ENCODE measurements around the gene CELF2.

The CELF2 gene

DNA sequence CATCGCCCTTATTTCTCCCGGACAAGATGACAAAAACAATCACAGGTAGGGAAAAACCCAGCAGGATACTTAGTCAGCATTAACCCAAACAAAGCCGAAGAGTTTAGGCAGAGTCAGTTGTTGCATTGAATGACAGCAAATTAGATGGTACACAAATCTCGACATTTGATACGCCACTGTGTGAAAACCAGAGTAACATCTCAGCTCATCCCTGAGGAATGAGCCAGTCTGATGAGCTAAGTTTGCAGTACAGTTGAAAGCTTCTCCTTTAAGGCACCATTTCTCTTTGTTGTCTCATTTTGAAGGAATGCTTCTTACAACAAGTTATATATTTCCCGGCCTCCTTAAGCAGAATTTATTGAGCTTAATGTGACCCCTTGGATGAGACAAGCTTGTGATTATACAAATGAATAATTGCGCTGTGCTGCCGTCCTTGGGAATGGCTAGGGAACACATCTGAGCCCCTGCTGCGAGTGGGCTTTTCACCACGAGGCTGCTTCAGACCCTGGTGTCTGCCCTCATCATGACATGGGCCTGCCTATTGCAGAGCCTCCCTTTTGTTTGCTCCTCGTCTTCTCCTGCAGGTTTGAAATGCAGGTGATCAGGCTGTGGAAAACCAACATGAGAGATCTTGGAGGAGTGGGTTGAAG is 137.3 kb downstream of the CELF2 start:
- DNase-seq (ENCODE audit: low read depth in 3 of 3): no peak

DNA sequence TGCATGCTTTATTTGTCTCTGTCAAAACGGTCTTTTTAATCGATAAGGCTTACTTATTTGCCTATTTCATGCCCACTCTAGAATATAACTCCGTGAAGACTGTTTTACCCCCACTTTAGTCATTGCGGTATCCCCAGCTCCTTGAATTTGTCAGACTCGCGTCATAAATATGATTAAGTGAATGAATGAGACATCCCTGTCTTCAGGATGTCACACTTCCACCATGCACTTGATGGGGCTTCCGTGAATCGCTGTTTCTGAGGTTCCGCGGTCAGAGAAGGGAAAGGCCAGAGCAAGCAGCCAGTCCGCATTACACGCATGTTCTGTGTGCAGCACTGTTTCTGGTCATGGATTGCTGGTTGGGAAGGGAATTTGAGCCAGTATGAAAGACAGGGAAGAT is 138.8 kb downstream of the CELF2 start:
- no peak for DNase-seq (ENCODE audit: low read depth in 3 of 3)

DNA sequence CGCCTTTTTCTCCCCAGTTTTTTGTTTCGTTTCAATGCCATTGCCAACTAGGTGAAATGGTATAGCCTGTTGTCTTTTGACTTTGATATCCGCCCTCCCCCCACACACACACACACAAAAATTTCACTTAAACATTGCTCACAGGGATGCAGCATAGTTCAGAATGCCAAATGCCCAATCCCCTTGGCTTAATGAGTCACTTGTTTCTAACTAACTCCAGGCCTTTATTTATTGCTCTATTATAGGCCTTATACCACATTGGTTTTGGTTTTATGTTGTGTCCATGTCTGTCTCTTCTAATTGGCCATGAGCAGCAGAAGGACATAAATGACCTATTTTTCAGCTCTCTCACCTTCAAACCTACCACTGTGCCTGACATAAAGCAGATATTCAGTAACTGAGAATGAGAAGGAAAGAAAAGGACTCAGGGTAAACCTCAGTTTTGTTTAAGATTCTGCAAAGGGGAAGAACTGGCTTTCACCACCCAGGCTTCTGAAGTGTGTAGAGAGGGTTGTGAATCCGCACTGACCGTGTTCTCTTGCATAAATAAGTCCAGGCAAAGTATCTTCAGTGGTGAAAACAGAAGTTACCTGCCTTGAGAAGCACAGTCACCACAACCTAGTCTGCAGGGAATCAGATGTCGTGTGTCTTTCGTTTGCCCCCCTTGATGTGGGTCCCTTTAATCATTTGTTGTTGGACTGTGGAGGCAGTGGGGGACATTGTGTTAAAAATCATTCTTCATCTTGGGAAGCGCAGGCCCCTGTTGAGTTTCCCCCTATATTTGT is 139.8 kb downstream of the CELF2 start:
- no peak for DNase-seq (ENCODE audit: low read depth in 3 of 3)

DNA sequence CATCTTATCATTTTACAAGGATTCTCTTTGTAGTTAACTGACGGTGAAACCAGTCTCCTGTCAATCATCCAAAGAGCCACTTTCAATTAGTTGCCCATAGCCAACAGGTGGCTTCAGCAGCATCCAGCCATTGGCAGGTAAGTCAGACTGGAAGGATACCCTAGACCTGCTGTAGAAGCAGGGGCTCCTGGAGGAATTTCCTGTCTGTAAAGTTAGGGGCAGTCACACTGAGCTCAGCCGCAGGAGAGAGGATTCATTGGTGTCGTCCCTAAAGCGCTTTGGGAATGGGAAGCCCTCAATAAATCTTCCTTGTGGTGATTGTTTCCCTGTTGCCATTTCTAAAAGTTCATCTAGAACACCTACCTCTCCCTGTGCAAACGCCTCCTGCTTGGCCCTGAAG is 140.4 kb downstream of the CELF2 start:
- DNase-seq (ENCODE audit: low read depth in 3 of 3): no peak

DNA sequence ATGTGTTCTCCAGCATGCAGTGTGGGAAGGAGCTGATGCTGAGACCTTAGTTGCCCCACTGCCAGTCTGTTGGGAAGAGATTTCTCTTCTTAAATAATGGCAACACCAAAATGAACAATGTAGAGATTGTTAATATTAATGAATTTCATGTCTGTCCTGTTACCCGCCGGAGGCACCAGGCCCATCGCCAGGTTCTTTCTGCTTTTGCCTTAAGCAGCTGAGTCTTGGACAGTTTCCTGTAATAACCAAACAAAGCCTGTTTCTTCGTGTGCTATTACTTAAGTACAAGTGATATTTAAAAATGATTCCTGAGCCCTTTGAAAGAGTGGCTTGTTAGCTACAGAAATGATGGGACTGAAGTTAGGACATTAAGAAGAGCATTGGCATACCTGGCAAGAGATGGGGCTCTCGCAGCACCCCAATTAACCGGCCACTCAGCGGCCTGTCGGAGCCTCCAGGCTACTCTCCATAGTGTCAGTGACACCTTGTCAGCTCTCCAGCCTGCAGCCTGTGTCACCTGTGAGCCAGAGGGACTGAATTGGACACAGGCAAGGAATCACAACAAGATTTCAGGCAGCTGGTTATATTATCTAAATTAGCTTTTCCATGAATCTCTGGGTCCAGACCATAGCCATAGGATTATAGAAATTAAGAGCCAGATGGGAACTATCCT is 142.0 kb downstream of the CELF2 start:
- no peak for DNase-seq (ENCODE audit: low read depth in 3 of 3)

DNA sequence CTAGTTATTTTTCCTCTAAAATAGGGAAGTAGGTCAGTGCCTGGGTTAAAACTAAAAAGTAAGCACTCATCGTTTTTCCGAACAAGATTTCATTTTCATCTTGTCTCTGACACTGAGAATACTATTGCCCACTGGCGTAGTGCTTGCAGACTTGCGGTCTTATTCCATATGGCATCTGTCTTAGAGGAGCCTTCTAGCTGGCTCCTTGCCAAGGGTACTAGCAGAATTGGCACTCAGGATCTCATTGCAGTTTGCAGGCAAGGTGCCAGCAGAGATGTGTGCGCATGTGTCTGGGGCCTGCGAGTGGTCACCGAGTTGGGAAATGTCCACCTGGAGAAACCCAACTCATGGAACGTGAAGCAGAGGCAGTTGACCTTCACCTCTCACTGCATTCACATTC is 143.4 kb downstream of the CELF2 start:
- DNase-seq (ENCODE audit: low read depth in 3 of 3): no peak

DNA sequence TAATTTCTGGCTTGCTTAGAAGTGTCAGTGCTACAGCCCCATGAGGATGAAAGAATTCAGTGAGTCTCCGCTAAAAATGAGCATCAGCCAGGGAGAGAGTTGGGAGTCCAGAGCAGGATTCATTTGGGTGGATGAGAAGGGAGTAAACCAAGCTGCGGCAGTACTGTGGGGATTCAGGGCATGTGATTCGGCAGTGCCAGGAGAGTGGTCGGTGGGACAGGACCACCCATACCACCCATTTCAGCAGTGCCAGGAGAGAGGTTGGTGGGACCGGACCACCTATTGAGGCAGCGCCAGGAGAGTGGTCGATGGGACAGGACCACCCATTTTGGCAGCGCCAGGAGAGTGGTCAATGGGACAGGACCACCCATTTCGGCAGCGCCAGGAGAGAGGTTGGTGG is 144.2 kb downstream of the CELF2 start:
- no peak for DNase-seq (ENCODE audit: low read depth in 3 of 3)

DNA sequence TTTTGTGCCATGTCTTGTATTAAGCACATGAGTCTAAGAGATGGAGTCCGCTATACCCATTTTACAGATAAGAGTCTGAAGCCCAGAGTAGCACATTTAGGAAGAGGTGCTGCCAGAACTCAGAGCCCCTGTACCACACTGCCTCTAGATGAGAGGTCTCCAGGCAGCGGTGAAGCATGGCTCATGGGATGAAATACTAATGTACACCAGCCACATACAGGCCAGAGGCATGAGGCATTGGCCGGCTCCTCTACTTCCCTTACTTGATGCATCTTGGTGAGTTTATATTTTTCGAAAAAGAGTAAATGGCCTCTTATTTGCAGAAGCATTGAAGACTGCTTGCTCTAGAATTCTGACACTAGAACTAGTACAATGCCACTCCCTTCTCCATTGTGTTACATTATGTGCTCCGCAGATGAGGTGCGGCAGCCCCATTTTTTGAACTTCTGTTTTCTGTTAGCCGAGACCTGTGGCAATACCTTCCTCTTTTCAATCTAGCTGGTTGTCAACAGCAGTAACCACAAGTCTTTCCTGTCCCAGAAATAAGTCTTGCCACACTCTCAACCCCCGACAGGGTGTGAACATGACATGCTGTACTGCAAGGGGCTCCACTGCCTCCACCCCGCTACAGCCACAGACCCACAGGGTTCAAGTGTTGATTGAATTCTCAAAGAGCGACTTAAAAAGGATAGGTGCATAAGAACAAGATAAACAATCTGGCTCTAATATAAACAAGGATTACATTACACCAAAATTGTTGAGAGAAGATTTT is 145.3 kb downstream of the CELF2 start:
- peak in 2 of 3 experiments; percentile 57 to 59 for DNase-seq (ENCODE audit: low read depth in 3 of 3)

DNA sequence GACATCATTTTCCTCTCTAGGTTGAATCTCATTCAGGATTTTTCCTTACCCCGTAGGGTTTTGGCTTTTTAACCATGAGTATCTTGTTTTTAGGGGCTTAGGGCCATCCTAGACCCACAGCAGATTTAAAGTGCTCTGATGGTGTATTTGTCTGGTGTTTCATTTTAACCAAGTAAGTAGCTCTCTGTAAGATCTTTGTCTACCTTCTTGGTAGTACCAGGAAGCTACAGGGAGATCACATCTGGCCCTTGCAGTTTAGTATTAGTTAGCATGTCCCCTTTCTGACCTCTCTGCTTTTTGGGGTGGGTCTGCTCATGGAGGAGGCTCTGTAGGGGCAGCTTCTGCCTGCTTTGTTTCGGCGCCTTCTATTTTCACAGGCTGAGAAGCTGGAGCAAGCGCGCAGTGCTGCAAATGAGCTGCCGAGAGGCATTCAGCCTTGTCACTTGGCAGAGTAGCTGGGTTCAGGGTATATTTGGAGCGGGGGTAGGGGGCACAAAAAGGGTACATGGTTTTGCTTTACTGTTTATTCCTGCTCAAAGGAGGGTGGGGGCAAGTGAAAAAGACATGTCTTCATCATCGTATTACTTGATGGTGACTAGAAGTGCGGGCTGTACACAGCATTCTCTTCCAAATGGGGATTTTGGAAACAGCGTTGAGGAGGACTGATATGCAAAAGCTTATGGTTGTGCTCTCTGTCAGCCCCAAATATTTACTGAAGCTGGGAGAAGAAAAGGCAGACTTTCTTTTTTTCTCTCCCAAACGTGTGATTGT is 146.3 kb downstream of the CELF2 start:
- DNase-seq (ENCODE audit: low read depth in 3 of 3): no peak

DNA sequence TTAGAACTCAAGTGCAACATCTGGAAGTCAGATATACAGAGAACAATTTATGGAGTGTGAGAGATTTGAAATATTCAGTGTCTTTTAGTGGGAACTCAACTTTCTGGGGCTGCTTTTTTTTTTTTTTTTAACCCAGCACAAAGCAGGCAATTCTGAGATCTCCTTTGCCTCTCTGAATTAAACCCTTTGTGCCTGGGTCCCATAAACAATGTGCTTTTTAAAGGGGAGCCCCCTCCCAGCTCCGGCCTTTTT is 146.8 kb downstream of the CELF2 start:
- DNase-seq (ENCODE audit: low read depth in 3 of 3): no peak

DNA sequence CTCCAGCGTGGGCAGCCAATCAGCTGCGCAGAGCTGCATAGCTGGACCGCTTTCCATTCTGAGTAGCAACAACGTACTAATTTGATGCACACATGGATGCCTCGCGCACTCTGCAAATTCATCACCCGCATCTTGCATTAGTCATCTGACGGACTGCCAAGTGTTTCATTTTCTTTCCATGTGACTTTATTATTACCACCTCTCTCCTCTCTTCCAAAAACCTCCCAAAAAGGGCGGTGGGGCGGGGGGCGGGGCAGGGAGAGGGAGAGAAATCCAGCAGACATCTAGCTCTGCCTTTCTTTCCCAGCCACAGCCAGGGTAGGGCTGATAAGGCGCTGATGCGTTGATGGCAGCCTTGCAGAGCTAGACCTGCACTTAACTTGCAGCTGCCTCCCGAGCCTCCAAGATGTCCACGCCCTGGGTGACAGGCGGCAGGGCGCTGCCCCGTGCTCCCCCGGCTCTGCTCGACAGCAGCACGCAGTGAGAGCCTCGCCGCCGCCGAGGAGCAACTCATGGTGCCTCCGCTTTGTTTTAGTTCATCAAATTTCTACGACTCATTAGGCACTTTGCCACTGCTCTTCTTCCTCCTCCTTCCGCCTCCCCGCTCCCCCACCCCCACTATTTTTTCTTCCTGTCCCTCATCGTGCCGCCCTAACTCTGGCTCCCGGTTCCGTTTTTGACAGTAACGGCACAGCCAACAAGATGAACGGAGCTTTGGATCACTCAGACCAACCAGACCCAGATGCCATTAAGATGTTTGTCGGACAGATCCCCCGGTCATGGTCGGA is 147.3 kb downstream of the CELF2 start:
- peak; percentile 52 to 71 (median 54) for DNase-seq (ENCODE audit: low read depth in 3 of 3)

DNA sequence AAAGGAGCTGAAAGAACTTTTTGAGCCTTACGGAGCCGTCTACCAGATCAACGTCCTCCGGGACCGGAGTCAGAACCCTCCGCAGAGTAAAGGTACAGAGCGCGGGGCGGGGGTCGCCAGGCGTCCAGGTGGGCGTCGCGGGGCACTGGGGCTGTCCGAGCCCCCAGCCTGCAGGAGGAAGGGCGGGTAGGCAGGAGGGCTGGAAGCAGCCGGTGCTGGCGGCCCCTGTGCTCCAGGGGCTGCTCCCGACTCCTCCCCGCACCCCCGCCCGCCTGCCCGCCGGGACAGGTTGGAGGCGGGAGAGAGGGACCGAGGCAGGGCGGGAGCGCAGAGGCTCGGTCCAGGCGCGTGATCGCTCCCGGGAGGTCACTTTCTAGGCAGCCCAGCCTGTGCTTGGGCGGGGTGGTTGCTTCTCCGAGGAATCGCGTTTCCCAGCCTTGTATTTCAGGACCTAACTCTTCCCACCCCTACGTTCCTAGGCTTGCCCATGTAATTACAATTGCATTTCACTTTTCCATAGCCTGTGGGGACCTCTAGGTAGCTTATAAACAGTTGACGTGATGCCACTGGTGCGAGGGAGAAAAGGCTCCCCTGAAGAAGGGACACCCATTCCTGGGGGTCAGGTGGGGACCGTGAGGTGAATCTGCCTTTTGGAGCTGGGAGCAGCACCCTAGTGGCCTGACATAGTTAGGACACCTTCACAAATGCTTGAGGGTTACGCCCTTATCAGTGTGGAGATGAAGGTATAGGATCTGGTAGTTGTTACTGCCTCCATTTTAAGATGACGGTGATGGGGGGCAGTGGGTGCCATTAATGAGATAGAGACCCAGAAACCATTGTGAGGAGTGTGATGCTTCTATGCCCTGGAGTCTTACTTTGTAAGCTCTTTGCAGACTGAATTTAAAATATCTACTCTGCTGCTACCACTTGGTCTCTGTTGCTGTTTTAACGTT is 148.2 kb downstream of the CELF2 start:
- DNase-seq (ENCODE audit: low read depth in 3 of 3): peak in 2 of 3 experiments; percentile 53 to 59

DNA sequence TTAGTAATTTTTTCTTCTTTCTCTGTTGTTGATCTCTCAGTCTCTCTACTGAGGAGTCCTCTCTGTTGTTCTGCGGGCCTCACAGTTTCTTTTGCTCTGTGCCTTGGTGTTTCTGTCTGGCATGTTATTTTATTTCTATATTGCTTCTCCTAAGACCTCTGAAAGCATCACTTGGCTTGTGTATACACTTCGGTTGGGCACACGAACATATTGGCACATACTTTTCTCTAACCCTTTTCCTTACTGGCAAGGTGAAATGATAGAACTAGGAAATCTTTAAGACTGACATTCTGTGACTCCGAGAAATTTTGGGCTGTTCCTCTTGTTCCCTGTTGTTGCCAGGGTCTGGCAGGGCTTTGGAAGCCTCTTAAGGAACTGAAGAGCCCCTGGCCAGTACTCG is 148.9 kb downstream of the CELF2 start:
- DNase-seq (ENCODE audit: low read depth in 3 of 3): no peak

DNA sequence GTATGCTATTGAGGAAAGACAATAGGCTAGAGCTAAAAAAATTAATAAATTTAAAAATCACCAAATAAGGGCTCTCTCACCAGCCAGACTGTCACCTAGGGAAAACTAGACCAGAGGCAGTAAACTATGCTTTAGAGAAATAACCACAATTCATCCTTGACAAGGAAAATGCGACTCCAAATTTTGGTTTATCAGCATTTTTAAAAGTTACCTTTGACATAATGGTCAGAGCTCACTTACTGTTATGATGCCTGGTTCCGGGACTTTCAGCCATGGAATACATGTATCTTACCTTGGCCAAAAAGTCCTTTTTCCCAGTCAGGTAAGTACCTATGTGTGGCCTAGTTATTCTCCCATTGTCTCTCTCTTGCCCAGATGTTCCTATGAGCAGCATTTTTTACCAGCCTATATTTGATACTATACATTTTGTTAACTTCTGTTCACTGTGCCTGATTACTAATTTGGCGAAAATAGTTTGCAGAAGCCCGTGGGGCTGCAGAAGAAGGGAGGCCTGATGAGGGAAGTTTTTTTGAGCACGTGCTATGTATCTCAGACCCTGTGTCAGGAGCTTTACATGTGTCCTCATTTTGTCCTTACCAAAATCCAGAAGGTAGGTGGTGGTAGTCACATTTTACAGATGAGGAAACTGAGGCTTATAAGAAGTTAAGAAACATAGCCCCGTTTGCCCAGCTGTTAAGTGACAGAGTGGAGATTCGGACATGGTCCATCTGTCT is 149.7 kb downstream of the CELF2 start:
- no peak for DNase-seq (ENCODE audit: low read depth in 3 of 3)

DNA sequence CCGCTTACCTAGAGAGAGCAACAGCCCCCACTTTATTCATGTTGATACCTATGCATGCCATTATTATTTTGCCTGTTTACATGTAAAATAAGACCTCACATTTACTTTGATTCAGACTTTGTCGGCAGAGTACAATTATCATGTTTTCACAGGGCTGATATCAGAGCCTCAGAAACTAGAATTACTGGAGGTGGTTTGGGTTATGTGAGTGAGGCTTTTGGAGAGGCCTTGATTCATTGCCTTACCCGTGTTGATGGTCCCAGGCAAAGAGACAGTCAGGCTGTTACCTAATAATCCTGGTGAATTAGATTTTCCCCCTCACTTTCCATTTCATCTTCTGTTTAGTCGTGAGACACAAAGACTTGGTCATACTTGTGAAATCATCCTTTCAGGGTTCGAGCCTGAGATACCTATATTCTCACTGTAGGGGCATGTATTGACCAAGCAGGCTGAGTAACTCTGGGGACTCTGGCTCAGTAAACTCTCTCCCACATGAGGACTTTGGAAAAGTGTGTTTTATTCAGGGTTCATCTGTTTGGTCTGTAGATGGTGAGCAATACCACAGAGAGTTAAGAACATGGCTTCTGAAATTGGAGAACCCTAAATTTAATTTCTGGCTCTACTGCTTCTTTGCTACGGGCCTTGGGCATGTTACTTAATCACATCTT is 150.9 kb downstream of the CELF2 start:
- DNase-seq (ENCODE audit: low read depth in 3 of 3): no peak

DNA sequence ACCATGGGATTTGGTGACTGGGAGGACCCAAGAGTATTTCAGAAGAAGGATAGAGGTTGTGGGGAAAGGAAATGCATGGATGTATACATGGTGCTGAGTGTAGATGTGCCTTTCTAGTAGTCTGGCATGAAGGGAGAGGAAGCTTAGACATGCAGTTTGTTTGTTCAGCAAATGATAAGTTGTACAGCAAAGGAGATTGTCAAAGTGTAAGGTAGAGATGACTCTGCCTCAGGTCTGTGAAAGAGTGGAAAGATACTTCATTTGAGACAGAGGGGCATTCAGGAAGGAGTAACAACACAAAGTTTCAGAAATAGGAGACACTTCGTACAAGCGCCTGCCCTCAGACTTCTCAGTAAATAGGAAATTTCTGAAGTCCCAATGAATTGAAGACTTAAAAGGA is 152.3 kb downstream of the CELF2 start:
- DNase-seq (ENCODE audit: low read depth in 3 of 3): no peak

DNA sequence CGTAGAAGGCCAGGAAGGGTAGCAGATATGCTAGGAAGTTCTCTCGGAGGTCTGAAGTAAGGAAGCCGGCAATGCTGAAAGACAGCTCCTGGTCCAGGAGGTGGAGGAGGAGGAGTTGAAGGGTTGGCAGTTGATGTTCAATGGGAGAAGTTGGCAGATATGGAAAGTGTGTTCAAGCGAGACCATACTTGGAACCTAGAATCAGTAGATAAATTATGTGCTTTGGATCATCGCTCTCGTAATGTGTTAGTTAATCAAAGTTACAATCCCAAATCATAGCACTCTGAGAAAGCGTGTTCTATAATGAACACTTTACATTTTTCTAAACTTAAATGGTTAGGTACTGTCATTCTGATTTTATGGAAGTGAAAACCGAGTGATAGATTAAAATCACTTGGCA is 152.9 kb downstream of the CELF2 start:
- no peak for DNase-seq (ENCODE audit: low read depth in 3 of 3)
